ENCODE results near the gene CYFIP1.

CYFIP1 gene

DNA sequence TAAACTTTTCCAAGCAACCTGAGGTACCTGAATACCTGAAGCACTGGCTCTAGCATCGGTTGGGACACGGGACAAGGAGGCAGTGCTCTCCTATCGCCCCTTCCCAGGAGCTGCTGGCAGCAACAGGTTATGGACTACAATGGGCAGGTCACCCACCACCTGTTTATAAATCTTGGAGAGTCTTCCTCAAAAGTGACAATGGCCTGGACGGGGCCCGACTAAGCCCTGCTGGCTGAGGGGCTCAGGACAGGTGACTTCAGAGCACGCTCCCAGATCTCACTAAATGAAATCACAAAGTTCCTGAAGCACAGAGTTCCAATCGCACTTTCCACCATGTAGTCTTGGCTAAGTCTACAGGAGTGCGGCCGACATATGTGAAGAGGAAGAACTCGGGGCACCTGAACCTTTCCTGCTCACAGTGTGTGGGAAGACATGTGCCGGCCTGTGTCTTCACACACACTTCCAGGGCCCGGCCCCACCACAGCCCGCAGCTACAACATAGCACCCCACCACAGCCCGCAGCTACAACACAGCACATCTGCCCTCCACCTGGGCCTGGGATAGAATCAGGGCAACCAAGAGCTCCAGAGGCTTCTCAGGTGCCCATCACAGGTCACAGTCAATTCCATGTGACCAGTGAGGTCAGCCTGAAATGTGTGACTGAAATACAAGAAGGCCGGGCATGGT, 12.9 kb downstream of the CYFIP1 start:
- no peak for FAIRE-seq

GRCh38 chr15:22966321-22967083, 13.7 kb downstream of the CYFIP1 start:
- no peak for FAIRE-seq

DNA sequence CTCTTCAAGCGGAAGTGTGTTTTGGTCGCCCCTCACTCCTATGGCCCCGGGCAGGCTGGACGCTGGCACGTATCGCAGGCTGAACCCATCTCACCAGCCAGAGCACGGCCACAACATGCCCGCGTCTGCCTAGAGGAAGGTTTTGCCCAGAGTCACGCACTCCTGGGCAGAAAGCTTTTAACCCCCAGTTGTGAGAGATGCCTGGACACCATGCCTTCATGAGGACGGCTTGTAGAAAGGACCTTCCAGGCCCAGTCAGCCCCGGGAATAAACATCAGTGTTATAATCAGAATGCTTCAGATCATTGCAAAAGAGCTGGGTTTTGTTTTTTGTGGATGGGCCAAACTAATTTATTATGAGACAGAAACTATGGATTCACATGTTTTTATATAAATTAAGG, 16.5 kb downstream of the CYFIP1 start:
- FAIRE-seq: no peak

DNA sequence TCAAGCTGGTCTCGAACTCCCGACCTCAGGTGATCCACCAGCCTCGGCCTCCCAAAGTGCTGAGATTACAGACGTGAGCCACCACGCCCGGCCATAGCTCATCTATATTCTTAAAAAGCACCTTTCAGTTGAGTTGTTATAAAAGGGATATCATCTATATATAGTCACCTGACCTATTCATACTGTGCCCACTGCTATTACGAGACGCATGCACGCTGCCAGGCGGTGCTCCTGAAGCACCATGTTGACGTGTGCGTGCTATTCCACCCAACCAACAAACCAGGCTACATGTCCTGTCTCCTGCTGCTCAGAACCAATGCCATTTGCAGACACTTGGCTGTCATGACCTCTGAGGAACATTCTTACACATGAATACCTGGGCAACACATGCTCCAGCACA, 17.6 kb downstream of the CYFIP1 start:
- no peak for FAIRE-seq

- no peak for FAIRE-seq
Observed at GRCh38 chr15:22961762-22962161, 18.4 kb downstream of the CYFIP1 start.

- no peak for FAIRE-seq
Observed at GRCh38 chr15:22960556-22960955, 19.6 kb downstream of the CYFIP1 start.

DNA sequence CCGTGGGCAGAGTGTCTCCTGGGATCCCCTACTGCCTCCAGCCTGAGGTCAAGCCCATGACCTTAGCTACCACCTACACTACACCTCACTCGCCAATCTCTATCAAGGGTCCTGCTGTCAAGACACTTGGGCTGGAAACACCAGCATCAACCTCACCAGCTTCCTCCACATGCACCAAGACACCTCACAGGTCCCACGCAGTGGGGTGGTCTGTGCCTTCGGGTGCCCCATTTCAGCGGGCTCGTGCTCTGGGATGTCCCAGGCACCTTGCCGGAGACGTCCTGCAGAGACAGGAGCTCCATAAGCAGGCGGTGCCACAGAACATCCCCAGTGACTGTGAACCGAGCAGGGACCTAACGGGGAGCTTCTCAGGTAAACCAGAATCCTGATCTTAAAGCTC, 20.0 kb downstream of the CYFIP1 start:
- FAIRE-seq: no peak

- no peak for FAIRE-seq
Observed at GRCh38 chr15:22959321-22960101, 20.7 kb downstream of the CYFIP1 start.

DNA sequence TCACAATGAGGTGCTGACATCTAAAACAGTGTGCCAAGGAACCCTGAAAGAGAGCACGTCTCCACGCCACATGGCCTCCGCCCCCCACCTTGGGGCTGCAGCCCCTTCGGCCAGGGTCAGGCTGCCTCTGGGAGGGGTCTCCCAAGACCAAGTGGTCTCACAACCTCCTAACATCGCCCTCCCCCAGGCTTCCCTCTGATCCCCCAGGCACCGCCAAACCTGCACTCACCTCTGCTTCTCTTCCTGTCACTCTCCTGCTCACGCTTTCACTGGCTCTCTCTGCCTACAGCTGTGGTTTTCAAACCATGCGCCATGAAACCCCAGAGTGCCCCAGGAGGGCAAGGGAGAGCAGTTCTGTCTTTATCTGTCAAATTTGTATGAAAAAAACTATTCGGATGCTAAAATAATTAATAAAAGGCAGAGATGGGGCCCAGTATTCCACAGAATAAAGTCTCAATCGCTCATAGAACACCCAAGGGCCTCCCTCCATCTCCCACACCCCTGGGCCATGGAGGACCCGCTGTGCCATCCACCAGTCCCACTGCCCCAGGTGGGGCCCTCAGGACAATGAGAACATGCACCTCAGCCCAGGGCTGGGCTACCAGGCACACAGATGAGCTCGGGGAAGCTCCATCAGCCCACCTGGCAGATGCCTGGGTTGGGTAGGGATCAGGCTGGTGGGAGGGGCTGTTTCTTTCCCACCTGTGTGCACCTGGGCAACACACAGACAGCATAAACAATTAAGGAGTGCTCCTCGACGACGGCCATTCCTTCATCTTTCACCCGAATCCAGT, 21.5 kb downstream of the CYFIP1 start:
- no peak for FAIRE-seq

DNA sequence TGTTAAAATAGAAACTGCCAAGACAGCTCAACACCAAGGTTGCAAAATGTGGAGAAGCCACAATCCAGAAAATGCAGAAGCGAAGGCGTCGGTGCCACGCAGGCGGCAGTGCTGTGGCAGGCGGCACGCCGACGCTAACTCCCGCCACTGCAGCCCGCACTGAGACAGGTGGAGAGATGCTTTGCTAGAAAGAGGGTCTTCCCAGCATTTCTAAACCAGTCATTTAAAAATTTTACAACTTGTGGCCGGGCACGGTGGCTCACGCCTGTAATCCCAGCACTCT, 23.2 kb downstream of the CYFIP1 start:
- FAIRE-seq: no peak

DNA sequence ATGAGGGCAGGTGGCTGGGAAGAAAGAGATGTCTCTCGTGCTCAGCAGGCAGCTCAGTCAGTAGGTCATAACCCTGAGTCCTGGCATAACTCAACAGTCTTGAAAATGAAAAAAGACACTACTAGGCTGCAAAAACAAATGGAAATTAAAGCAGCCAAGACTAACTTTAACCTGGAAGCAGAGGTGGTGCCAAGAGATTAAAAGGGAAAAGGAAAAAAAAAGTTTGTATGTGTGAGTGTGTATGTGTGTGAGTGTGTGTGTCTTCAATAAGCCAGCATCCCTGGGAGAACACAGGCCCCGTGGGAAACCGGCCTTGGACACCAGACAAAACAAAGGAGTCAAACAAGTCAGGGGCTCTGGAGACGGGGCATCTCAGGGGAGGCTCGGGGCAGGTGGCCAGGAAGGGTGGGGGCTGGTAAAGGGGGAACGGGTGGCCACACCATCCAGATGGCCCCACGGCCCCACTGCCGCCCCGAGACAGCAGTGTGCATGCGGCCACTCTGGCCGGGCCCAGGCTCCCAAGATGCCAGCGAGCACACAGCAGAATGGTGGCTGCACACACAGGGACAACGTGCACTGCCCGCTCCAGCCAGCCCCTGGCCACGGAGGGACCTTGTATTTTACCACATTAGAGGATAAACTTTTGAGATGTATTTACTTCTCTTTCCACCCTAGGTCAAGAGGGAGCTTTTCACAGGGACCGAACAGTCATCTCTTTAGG, 23.8 kb downstream of the CYFIP1 start:
- no peak for FAIRE-seq

DNA sequence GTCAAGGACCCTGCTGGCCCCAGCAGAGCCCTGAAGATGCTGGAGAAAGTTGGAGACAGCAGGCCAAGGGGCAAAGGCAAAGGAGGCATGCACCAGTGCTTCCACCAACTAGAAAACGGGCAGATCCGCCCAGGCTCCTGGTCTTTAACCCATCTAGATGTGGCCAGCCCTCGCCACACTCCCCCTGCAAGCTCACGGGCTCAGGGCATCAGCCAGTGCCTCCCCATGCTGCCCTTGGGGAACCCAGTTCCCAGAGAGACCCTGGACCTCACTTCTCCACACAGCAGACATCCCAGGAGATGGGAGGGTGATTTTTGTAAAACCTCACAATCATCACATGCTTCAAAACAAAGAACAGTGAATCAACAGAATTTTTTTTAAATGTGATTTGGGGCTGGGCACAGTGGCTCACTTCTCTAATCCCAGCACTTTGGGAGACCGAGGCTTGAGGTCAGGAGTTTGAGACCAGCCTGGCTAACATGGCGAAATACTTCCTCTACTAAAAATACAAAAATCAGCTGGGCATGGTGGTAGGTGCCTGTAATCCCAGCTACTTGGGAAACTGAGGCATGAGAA, 24.5 kb downstream of the CYFIP1 start:
- no peak for FAIRE-seq

DNA sequence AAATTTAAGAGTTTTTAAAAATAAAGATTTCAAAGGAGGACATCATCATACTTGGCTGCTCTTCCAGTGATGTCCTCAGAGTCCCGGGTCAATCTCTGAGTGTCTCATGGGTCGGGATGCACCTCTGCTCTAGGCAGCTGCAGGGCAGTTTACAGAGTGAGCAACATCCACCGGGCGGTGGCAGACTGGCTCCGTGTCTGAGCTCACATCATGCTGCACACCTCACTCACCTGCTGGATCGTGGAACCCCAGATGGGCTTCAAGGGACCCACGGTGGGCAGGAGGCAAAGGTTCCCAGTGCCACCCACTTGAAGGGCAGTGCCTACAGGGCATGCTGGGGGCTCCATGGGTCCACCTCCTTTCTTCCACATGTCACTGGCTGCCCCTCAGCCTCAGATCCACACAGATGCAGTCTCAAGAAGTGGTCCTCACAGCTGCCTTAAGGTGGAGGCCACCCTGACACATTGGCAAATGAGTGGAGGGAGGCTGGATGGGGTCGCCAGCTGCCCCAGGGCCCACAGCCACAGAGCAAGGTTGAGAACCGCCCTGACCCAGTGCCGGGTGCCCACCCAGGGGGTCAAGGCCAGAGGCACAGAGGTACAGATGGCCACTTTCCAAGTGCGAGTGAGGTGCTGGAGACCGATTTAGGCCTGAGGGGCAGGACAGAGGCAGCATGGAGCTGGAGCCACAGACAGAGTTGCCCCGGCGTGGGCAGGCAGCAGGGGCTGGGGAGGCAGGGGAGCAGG, 25.2 kb downstream of the CYFIP1 start:
- FAIRE-seq: no peak

- FAIRE-seq: no peak
Observed at GRCh38 chr15:22954326-22954725, 25.8 kb downstream of the CYFIP1 start.

DNA sequence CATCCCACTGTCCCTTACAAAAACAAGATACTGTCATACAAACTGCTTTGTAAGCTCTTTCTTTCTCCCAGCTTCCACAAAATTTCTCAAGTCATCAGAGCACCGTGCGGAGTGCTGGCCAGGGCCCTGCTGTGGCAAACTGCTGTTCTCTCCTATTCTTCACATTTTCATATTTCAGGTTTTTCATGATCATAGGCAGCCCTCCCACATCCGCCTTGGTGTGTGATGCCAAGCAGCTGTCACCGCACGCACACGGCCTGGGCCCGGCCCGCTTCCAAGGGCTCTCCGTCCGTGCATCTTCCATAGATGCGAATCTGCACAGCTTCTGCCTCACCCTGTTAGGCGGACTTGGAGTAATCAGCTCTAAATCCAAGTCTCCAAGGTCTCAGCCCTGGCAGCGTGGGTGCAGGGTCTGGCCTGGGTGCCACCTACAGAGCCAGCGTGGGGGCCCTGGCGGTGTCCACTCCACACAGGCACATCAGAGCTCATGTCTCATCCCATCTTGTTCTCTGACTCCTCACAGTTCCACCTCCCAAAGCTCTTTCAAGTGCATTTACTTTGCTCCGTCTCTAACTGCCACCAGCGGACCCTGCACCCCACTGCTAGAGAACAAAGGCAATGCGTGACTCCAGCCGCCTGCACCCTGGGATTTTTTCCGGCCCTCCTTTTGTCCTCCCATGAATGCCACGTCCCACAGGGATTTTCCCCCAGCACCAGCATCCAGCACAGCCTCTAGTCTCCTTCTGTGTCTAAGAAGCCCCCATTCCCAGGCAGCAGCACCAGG, 27.2 kb downstream of the CYFIP1 start:
- no peak for FAIRE-seq

DNA sequence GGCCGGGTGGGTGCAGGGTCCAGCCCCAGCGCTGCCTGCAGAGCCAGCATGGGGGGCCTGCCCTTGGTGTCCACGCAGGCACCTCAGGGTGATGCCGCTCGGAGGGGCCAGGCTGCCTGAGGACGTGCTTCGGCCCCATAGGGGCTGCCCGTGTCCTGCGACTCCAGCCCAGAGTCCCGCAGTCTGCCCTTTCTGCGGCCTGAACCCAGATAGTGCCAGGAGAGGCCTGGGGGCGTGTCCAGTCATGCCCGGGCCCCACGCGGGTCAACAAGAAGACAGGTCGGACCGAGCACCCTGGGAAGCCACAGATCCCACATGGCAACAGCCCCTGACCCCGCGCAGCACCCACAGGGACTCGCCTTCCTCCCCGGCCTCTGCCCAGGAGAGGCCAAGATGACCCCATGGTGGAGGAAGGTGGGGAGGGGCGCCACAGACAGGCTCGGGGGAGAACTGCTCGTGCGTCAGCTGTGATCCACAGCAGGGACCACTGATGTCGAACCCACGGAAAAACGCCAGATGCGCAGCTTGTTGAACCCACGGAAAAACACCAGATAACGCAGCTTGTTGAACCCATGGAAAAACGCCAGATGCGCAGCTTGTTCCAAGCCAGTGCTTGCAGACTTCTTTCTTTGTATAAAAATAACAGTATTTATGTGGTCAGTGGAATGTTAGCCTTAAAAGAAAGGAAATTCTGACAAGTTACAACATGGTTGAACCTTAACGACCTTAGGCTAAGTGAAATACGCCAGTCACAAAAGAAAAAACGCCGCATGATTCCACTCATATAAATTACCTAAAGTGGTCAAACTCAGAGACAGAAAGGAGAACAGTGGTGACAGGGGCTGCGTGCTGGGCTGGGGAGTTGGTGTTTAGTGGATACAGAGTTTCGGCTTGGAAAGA, 28.5 kb downstream of the CYFIP1 start:
- FAIRE-seq: no peak

- FAIRE-seq: no peak
Observed at GRCh38 chr15:22951031-22951380, 29.2 kb downstream of the CYFIP1 start.

- no peak for FAIRE-seq
Observed at GRCh38 chr15:22950256-22950990, 29.7 kb downstream of the CYFIP1 start.

GRCh38 chr15:22949074-22949547, 31.1 kb downstream of the CYFIP1 start:
- FAIRE-seq: no peak

Data from TTC549 (cell line).